DND-41 (cell line): Measurements from ENCODE around the gene TLR6.

Experiments
- EZH2 ChIP-seq: IDR thresholded peaks from 3 replicates; pipeline ENCODE4 v1.6.1; 2012; ENCODE audit warnings: borderline replicate concordance, low read depth, mild to moderate bottlenecking, moderate library complexity, low read length, inconsistent platforms; ENCODE audit not compliant: severe bottlenecking
- TF ChIP-seq, protein P1 (sequence below): IDR thresholded peaks from 2 replicates; pipeline ENCODE4 v1.5.1; 2012; ENCODE audit warnings: borderline replicate concordance, low read length, moderate library complexity, mild to moderate bottlenecking; ENCODE audit not compliant: poor library complexity, severe bottlenecking; ENCODE audit errors: extremely low read depth

DNA sequence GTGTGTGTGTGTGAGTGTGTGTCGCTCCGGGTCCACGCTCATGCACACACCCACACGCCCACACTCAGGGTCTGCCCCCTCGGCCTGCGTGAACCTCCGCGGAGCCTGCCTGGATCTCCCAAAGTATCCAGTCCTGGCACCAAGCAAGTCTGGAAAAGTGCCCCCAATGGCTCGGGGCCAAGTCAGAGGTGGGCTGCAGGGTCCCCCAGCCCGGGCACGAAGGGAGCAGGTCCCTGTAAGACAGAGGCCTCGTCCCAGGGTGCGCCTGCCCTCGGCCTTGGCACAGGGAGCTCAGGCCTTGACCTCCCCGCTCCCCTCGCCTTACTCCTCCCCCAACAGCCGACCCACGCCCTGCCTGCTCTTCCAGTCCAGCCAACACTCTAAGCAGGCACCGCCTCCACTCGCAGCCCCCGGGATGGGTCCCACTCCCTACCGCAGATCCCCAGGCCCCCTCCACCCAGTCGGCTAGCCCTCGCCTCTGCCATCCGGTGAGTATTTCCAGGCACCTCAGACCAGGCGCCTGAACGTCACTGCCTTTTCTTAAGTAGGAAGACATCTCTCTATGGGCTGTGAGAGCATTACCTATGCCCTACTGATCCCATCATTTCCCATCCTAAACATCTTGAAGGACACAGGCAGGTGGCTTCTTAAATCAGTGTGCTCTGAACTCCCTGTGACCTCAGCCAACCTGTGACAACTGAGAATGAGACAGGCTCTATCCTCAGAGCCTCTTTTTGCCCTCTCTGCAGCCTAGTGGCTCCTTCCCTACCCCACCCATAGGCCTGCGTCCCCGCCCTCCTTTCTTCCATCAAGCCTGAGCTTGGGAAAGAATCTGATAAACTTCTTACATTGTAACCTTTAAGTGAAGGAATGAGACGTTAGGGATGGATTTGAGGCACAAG is 11.7 kb upstream of the TLR6 start:
- TF ChIP-seq, protein P1, sequence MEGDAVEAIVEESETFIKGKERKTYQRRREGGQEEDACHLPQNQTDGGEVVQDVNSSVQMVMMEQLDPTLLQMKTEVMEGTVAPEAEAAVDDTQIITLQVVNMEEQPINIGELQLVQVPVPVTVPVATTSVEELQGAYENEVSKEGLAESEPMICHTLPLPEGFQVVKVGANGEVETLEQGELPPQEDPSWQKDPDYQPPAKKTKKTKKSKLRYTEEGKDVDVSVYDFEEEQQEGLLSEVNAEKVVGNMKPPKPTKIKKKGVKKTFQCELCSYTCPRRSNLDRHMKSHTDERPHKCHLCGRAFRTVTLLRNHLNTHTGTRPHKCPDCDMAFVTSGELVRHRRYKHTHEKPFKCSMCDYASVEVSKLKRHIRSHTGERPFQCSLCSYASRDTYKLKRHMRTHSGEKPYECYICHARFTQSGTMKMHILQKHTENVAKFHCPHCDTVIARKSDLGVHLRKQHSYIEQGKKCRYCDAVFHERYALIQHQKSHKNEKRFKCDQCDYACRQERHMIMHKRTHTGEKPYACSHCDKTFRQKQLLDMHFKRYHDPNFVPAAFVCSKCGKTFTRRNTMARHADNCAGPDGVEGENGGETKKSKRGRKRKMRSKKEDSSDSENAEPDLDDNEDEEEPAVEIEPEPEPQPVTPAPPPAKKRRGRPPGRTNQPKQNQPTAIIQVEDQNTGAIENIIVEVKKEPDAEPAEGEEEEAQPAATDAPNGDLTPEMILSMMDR: no peak
- TF ChIP-seq EZH2: no peak
